Neural cell (in vitro differentiated cells): ENCODE results near the gene OR4F15. TPM values are rescaled to one million over a fixed set of nuclear protein-coding genes. Genes with fewer than 3 reads are reported as not detected.
"Not testable (repeated sequence)": the region's sequence is repeated elsewhere in the genome, so short reads cannot be mapped to it uniquely, and the experiment has no call there.

ENCODE experiments used
- H2AFZ ChIP-seq: fragments of 200-600, 300-800 bp; sonication (generic), shearing (Covaris generic); 2 replicates; pipeline ENCODE4 v1.6.0; 2014; ENCODE audit warnings: low read depth, mild to moderate bottlenecking, antibody characterized with exemption, low read length, moderate library complexity
- H3F3A ChIP-seq: fragments of 200-600 bp; shearing (Covaris generic); 2 replicates; pipeline ENCODE4 v1.6.1; 2016; ENCODE audit warnings: mild to moderate bottlenecking, moderate library complexity, mixed read lengths, antibody characterized with exemption, low read length; ENCODE audit not compliant: insufficient read depth, poor library complexity, severe bottlenecking
- H3K27ac ChIP-seq: fragments of 200-600, 300-800 bp; sonication (generic), shearing (Covaris generic); 2 replicates; pipeline ENCODE4 v1.5.1; 2014; ENCODE audit warnings: mild to moderate bottlenecking, low read length, moderate library complexity
- H3K27me3 ChIP-seq: fragments of 300-800, 200-600 bp; sonication (generic), shearing (Covaris generic); 2 replicates; pipeline ENCODE4 v1.6.0; 2014; ENCODE audit warnings: mild to moderate bottlenecking, low read depth, low read length, moderate library complexity; ENCODE audit not compliant: insufficient read depth
- H3K36me3 ChIP-seq: fragments of 300-800, 200-600 bp; sonication (generic), shearing (Covaris generic); 2 replicates; pipeline ENCODE4 v1.5.1; 2014; ENCODE audit warnings: mild to moderate bottlenecking, antibody characterized with exemption, low read length, moderate library complexity; ENCODE audit not compliant: insufficient read depth
- H3K4me2 ChIP-seq: fragments of 300-800, 200-600 bp; sonication (generic), shearing (Covaris generic); 2 replicates; pipeline ENCODE4 v1.6.0; 2014; ENCODE audit warnings: mild to moderate bottlenecking, low read length
- H3K4me3 ChIP-seq: fragments of 300-800, 200-600 bp; sonication (generic), shearing (Covaris generic); 2 replicates; pipeline ENCODE4 v1.5.1; 2014; ENCODE audit warnings: mild to moderate bottlenecking, low read length, moderate library complexity
- H3K79me2 ChIP-seq: fragments of 200-600 bp; shearing (Covaris generic); replicated peaks from 2 replicates; pipeline ENCODE4 v1.6.0; 2014; ENCODE audit warnings: mild to moderate bottlenecking, low read length, moderate library complexity; ENCODE audit not compliant: insufficient read depth
- H3K9ac ChIP-seq: fragments of 300-800, 200-600 bp; sonication (generic), shearing (Covaris generic); 2 replicates; pipeline ENCODE4 v1.6.1; 2016; ENCODE audit warnings: mild to moderate bottlenecking, low read length, mixed read lengths
- H3K9me2 ChIP-seq: fragments of 200-600 bp; shearing (Covaris generic); 2 replicates; pipeline ENCODE4 v1.6.1; 2016; ENCODE audit warnings: mild to moderate bottlenecking, low read length, mixed read lengths; ENCODE audit not compliant: insufficient read depth
- H3K9me3 ChIP-seq: fragments of 200-600, 300-800 bp; sonication (generic), shearing (Covaris generic); 2 replicates; pipeline ENCODE4 v1.6.1; 2016; ENCODE audit warnings: mild to moderate bottlenecking, mixed run types, low read length, moderate library complexity, mixed read lengths
- H4K20me1 ChIP-seq: fragments of 200-600 bp; shearing (Covaris generic); 2 replicates; pipeline ENCODE4 v1.6.1; 2016; ENCODE audit warnings: mild to moderate bottlenecking, mixed run types; ENCODE audit not compliant: insufficient read depth
- EP300 ChIP-seq: fragments of 450-650 bp; conservative IDR thresholded peaks from 2 replicates; pipeline ENCODE4 v1.6.1; 2014; ENCODE audit warnings: antibody characterized with exemption, mild to moderate bottlenecking, moderate library complexity; ENCODE audit not compliant: poor library complexity, severe bottlenecking
- EZH2 ChIP-seq: fragments of 200-600, 300-800 bp; shearing (Covaris generic), sonication (generic); IDR thresholded peaks from 2 replicates; pipeline ENCODE4 v1.6.1; 2014; ENCODE audit warnings: antibody characterized with exemption, low read length, borderline replicate concordance, mild to moderate bottlenecking; ENCODE audit not compliant: insufficient read depth, poor library complexity, severe bottlenecking
- MXI1 ChIP-seq: fragments of 450-650 bp; conservative IDR thresholded peaks from 2 replicates; pipeline ENCODE4 v1.6.1; 2014; ENCODE audit warnings: antibody characterized with exemption, mild to moderate bottlenecking; ENCODE audit not compliant: poor library complexity, severe bottlenecking
- POLR2AphosphoS5 ChIP-seq: IDR thresholded peaks from 2 replicates; pipeline ENCODE4 v1.6.1; 2012
- RAD21 ChIP-seq: fragments of 450-650 bp; conservative IDR thresholded peaks from 2 replicates; pipeline ENCODE4 v1.6.1; 2014; ENCODE audit warnings: antibody characterized with exemption, mild to moderate bottlenecking, moderate library complexity
- SMC3 ChIP-seq: fragments of 450-650 bp; conservative IDR thresholded peaks from 2 replicates; pipeline ENCODE4 v1.6.1; 2014; ENCODE audit warnings: antibody characterized with exemption, mild to moderate bottlenecking, moderate library complexity; ENCODE audit not compliant: poor library complexity
- TAF1 ChIP-seq: IDR thresholded peaks from 2 replicates; pipeline ENCODE4 v1.6.1; 2012; ENCODE audit warnings: low read depth
- polyA plus RNA-seq: library from polyadenylated mRNA; depleted of rRNA; stranded (reverse); fragments of >200 nt; gene quantifications from 2 replicates; pipeline ENCODE4 v1.2.3, GENCODE V29; 2014
- TF ChIP-seq, protein P1 (sequence below): fragments of 450-650 bp; IDR thresholded peaks from 2 replicates; pipeline ENCODE4 v1.5.1; 2014; ENCODE audit warnings: antibody characterized with exemption, mild to moderate bottlenecking, moderate library complexity; ENCODE audit not compliant: poor library complexity, severe bottlenecking
- TF ChIP-seq, protein P2 (sequence below): IDR thresholded peaks from 2 replicates; pipeline ENCODE4 v1.6.1; 2012; ENCODE audit warnings: borderline replicate concordance

The OR4F15 gene
- polyA plus RNA-seq, 1 donor from 2014 or later: not detected

DNA sequence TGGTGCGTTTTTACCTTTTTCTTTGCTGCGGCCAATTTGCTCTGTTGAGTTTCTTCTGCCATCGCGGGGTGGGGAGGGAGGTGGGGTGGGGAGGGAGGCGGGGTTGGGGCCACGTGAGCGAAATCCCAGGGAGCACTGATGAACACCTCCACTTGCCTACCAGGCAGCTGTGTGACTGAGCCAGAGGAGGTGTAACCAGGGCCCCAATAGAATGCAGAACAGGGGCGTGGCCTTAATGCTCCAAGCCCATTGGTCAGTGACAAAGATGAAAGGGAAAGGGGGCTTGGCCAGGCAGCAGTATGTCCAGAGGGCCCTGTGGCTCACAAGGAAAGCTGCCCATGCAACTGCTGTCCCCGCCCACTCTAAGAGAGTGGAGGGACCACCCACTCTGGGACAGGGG, 30.1 kb upstream of the OR4F15 start:
- H4K20me1 ChIP-seq: no peaks in the 10 kb centered on the region
- no peak for TF ChIP-seq RAD21
- no peak for TF ChIP-seq POLR2AphosphoS5
- no peak for TF ChIP-seq EZH2
- no peak for TF ChIP-seq EP300
- TF ChIP-seq MXI1: no peak
- TF ChIP-seq TAF1: no peak
- no peak for TF ChIP-seq SMC3
- TF ChIP-seq, protein P1, sequence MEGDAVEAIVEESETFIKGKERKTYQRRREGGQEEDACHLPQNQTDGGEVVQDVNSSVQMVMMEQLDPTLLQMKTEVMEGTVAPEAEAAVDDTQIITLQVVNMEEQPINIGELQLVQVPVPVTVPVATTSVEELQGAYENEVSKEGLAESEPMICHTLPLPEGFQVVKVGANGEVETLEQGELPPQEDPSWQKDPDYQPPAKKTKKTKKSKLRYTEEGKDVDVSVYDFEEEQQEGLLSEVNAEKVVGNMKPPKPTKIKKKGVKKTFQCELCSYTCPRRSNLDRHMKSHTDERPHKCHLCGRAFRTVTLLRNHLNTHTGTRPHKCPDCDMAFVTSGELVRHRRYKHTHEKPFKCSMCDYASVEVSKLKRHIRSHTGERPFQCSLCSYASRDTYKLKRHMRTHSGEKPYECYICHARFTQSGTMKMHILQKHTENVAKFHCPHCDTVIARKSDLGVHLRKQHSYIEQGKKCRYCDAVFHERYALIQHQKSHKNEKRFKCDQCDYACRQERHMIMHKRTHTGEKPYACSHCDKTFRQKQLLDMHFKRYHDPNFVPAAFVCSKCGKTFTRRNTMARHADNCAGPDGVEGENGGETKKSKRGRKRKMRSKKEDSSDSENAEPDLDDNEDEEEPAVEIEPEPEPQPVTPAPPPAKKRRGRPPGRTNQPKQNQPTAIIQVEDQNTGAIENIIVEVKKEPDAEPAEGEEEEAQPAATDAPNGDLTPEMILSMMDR: no peak
- TF ChIP-seq, protein P2, sequence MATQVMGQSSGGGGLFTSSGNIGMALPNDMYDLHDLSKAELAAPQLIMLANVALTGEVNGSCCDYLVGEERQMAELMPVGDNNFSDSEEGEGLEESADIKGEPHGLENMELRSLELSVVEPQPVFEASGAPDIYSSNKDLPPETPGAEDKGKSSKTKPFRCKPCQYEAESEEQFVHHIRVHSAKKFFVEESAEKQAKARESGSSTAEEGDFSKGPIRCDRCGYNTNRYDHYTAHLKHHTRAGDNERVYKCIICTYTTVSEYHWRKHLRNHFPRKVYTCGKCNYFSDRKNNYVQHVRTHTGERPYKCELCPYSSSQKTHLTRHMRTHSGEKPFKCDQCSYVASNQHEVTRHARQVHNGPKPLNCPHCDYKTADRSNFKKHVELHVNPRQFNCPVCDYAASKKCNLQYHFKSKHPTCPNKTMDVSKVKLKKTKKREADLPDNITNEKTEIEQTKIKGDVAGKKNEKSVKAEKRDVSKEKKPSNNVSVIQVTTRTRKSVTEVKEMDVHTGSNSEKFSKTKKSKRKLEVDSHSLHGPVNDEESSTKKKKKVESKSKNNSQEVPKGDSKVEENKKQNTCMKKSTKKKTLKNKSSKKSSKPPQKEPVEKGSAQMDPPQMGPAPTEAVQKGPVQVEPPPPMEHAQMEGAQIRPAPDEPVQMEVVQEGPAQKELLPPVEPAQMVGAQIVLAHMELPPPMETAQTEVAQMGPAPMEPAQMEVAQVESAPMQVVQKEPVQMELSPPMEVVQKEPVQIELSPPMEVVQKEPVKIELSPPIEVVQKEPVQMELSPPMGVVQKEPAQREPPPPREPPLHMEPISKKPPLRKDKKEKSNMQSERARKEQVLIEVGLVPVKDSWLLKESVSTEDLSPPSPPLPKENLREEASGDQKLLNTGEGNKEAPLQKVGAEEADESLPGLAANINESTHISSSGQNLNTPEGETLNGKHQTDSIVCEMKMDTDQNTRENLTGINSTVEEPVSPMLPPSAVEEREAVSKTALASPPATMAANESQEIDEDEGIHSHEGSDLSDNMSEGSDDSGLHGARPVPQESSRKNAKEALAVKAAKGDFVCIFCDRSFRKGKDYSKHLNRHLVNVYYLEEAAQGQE: no peak
- H2AFZ ChIP-seq: no peak overlapping the region
- no peak overlapping the region for H3K27ac ChIP-seq
- H3K36me3 ChIP-seq: no peaks in the 10 kb centered on the region
- H3K9ac ChIP-seq: no peak overlapping the region
- H3K79me2 ChIP-seq: no peaks in the 10 kb centered on the region
- H3K9me3 ChIP-seq: no peaks in the 10 kb centered on the region
- no peak overlapping the region for H3K4me3 ChIP-seq
- no peak overlapping the region for H3K4me2 ChIP-seq
- H3F3A ChIP-seq: no peaks in the 10 kb centered on the region
- H3K9me2 ChIP-seq: no peaks in the 10 kb centered on the region
- no peaks in the 10 kb centered on the region for H3K27me3 ChIP-seq

DNA sequence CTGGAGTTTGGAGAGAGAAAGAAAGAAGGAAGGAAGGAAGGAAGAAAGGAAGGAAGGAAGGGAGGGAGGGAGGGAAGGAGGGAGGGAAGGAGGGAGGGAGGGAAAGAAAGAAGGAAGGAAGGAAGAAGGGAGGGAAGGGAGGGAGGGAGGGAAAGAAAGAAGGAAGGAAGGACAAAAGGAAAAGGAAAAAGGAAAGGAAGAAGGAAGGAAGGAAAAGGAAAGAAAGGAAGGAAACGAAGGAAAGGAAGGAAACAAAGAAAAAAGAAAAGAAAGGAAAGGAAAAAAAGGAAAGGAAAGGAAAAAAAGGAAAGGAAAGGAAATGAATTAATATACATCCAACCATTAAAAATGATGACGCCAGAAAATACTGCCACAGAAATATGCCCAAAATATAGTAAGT, 27.4 kb upstream of the OR4F15 start:
- H3K9me2 ChIP-seq: no peaks in the 10 kb centered on the region
- H3K79me2 ChIP-seq: no peaks in the 10 kb centered on the region
- no peaks in the 10 kb centered on the region for H4K20me1 ChIP-seq
- H3K27ac ChIP-seq: no peak overlapping the region
- H3K4me3 ChIP-seq: no peak overlapping the region
- H3K27me3 ChIP-seq: no peaks in the 10 kb centered on the region
- H3K36me3 ChIP-seq: no peaks in the 10 kb centered on the region
- no peaks in the 10 kb centered on the region for H3F3A ChIP-seq
- no peaks in the 10 kb centered on the region for H3K9me3 ChIP-seq
- no peak overlapping the region for H2AFZ ChIP-seq
- H3K9ac ChIP-seq: no peak overlapping the region
- TF ChIP-seq MXI1 (no peak), SMC3 (no peak), EP300 (no peak), TAF1 (no peak), EZH2 (no peak), POLR2AphosphoS5 (no peak), RAD21 (no peak)
- TF ChIP-seq, protein P1: no peak
- TF ChIP-seq, protein P2: no peak
- H3K4me2 ChIP-seq: no peak overlapping the region

DNA sequence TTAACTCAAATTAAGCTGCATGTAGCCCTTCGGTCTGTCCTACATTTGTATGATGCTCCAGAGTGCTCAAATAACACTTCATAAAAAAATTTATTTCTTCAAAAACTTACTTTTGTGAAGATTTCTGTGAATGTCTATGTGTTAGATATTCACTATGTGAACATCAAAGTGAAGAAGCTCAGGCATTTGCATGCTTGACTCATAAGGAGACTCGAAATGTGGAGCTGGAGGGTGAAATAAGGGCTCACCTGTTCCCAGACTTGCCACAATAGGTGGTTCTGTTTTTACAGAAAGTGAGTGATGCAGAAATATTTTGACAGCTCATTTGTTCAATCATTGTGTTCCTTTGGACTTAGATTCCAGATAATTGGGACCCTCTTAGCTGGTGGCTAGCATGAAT, 25.6 kb upstream of the OR4F15 start:
- not testable (repeated sequence) for H3K4me3 ChIP-seq, H3K9me2 ChIP-seq, H3F3A ChIP-seq, H3K9ac ChIP-seq, H3K4me2 ChIP-seq, H3K79me2 ChIP-seq, H4K20me1 ChIP-seq, H3K27me3 ChIP-seq, H2AFZ ChIP-seq, H3K9me3 ChIP-seq, H3K36me3 ChIP-seq, H3K27ac ChIP-seq
